SK-N-SH (cell line): ENCODE data around the gene ITGA8.

Experiments
- CTCF ChIP-seq: fragments of 200-600 bp; sonication (generic); IDR thresholded peaks from 2 replicates; pipeline ENCODE4 v1.6.1; 2017; ENCODE audit warnings: antibody characterized with exemption, mild to moderate bottlenecking, moderate library complexity
- GABPA ChIP-seq: IDR thresholded peaks from 2 replicates; pipeline ENCODE4 v1.4.0; 2012; ENCODE audit warnings: low read depth, mild to moderate bottlenecking
- MAX ChIP-seq: IDR thresholded peaks from 2 replicates; pipeline ENCODE4 v1.4.0; 2012; ENCODE audit warnings: low read depth
- POLR2AphosphoS5 ChIP-seq: IDR thresholded peaks from 2 replicates; pipeline ENCODE4 v1.6.1; 2012; ENCODE audit warnings: low read depth, low read length
- TAF1 ChIP-seq: IDR thresholded peaks from 2 replicates; pipeline ENCODE4 v1.6.1; 2012; ENCODE audit warnings: low read depth, mild to moderate bottlenecking, low read length, moderate library complexity, borderline replicate concordance
- ZBTB33 ChIP-seq: IDR thresholded peaks from 2 replicates; pipeline ENCODE4 v1.4.0; 2012; ENCODE audit warnings: low read depth, borderline replicate concordance

- TF ChIP-seq CTCF, result no peak
- no peak for TF ChIP-seq TAF1
- no peak for TF ChIP-seq ZBTB33
- no peak for TF ChIP-seq POLR2AphosphoS5
- no peak for TF ChIP-seq MAX
- TF ChIP-seq GABPA, result no peak
These were observed 98.7 kb downstream of the ITGA8 start for GRCh38 chr10:15620836-15621515.
